Activated CD4-positive, alpha-beta T cell treated with anti-CD3 and anti-CD28 coated beads, Interleukin-2, amount 50 U/mL, for 4 hours (primary cell): ENCODE results near the gene TMEM82.

Source experiments
- DNase-seq, 2 experiments: peaks; one replicate each; pipeline ENCODE4 v3.0.0-alpha.2; 2020

The TMEM82 gene

GRCh38 chr1:15757575-15758342 is 15.5 kb downstream of the TMEM82 start:
- DNase-seq = no peak

GRCh38 chr1:15758343-15758931 is 16.1 kb downstream of the TMEM82 start, which contains the start of gene FBLIM1:
Gene FBLIM1, plus strand, starts transcription at chr1:15758795. Its CDS starts 6,189 bp downstream, at chr1:15764984.
- no peak for DNase-seq

DNA sequence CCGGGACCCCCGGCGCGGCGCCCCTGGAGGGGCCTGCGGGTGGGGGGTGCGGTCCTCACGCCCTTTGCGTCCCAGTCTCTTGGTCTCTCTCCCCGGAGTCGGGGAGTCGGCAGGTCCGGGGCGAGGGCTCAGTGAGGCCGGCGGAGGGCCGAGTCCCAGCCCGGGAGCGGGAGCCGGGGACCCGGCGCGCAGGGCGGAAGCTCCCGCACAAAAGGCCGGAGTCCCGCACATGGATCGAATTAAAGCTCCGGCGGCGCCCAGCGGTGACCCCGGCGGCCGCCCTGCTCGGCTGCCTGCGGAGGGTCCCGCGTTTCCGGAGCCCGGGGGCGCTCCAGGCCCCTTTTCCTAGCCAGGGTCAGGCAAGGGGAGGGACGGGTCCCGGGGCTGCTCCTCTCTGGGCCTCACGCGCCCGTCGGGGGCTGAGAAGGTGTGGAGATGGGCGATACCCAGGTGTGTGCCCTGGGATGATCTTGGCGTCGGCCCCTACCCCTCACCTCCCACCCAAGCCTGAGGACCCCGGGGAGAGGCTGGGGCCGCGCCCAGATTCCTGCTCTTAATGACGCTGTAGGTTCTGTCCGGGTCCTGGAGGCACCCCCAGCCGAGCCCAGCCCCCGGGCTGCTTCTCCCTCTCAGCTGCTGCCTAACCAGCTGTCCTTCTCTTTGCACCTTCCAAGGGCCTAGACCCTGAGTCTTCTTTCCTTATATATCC is 16.8 kb downstream of the TMEM82 start:
- no peak for DNase-seq

DNA sequence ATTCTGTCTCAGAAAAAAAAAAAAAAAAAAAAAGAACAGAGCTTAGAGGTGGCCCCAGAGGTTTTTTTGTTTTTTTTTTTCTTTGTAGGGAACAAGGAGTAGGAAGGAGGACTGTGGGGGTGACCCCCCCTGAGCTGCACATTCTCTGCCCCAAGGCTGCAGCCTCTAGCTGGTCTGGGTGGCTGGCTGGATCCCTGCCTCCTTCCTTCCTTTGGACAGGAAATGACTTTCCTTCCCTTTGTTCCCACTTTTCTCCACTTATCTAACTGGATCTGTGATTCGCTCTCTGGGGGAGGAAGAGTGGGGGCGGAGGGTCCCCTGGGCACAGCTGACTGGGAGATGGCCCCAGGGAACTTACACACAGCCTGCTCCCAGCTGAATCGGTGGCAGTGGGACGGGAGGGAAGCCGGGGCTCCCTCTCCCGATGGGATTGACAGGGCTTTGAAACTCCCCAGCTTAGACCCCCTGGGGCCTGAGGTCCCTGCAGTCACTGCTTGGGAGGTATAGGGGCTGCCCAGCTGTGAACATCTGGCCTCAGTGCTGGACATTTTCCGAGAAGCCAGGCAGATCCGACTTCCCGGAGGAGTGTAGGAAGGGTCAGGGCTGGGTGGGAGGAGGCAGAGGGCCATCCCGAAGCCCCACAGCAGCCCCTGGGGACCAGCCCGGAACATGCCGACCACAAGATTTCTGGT is 18.4 kb downstream of the TMEM82 start:
- DNase-seq = no peak

DNA sequence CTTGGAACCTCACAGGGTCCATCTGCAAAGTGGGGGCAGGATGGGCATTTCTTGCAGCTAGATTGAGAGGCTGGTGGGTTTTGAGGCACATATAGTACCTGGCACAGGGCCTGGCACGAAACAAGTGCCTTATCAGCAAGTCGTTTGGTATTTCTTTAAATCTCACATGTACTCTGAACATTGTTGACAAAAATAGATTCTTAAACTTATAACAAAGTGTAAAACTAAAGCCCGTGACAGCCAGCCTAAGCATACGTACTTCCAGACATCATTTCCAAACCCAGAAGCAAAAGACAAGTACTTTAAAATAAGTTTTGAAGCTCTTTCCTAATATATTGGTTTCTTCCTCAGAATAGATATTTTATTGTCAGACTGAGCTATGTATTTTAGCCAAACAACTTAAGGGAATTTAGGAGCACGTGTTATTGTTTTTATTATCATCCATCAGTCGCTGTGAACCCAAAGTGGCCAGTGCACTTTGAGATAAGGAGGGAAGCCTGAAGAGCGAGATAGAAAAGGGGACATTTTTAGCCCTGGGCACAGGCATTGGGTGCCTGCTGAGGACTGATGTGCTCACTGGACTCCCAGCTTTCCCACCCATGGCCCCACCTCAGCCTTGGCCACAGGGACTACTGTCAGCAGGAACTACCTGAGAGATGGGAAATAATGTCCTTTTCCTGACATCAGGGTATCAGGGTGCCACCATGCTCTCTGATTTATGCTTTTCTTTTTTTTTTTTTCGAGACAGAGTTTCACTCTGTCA is 19.2 kb downstream of the TMEM82 start:
- no peak for DNase-seq

DNA sequence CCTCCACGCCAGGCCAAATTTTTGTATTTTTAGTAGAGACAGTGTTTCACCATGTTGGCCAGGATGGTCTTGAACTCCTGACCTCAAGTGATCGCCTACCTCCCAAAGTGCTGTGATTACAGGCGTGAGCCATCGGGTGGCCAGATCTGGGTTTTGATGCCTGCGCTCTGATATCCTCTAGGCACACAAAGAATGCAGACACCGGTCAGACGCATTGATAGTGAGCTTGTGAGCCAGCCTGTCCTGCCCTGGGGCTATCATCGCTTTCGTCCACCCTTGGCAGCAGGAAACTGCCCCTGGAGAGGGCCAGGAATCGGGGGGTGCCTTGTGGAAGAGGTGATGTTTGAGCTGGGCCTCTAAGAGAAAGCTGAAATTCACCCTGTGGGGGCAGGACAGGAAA is 20.2 kb downstream of the TMEM82 start:
- DNase-seq = no peak

DNA sequence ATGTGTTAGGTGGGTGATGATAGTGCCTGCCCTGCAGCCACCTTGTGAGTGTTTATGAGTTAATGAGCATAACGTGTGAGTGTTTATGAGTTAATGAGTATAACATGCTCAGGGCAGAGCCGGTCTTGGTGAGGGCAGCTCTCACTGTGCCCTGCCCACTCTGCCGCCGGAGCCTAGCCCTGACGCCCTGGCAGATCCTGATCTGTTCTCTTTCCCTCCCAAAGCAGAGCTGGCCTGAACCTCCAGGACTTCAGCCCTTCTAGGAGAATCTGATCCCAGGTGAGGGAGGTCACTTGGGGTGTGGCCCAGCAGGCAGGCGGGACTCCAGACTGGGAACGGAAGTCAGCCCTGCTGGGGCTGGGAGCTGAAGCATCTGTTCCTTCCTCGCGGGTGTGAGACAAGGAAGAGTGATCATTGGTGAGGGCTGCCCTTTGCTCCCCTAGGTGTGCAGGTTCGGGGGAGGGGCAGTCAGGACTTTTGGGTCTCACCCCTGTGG is 22.0 kb downstream of the TMEM82 start:
- no peak for DNase-seq

- DNase-seq = no peak
These were observed 22.6 kb downstream of the TMEM82 start for GRCh38 chr1:15764890-15765289.

DNA sequence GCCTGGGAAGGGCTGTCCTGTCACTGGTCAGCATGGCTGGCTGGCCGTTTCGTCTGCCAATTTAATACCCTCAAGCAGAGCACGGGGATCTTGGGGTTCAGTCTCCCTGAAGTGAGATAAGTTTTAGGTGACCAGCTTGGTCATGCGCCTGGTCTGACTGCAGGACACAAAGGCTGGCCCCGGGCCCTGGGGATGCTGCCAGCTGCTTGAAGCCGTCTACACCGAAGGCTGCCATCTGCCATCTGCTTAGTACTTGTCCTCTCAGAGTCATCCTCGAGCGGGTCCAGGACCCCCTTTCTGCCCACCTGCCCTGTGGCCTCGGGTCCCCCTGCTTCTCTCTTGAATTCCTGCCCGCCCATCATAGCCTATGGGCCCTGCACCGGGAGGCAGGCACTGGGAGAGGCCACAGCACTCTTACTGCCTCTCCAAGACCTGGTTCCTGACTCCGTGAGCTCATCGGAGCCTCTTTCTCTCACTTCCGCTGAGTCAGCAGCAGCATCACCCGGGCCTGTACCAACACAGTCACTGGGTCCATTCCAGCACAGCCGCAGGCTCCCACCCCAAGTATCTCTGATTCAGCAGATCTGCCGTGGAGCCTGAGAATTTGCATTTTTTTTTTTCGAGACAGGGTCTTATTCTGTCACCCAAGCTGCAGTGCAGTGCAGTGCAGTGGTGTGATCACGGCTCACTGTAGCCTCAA is 23.3 kb downstream of the TMEM82 start:
- no peak for DNase-seq

GRCh38 chr1:15767941-15768340 is 25.6 kb downstream of the TMEM82 start:
- no peak for DNase-seq

DNA sequence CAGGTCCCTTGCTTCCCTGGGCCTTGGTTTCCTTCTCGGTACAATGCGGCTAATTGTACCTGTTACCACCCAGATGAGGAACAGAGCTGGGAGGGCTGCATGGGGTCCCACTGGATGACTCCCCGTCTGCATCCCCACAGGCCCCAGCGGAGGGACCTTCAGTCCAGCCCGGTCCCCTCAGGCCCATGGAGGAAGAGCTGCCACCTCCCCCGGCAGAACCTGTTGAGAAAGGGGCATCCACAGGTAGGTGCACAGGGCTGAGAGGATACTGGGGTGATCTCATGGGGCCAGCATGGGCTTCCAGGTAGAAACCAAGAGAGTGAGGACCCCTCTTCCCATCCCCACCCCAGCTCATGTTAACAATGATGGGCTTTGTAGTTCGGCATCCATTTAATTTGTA is 26.1 kb downstream of the TMEM82 start:
- no peak for DNase-seq

DNA sequence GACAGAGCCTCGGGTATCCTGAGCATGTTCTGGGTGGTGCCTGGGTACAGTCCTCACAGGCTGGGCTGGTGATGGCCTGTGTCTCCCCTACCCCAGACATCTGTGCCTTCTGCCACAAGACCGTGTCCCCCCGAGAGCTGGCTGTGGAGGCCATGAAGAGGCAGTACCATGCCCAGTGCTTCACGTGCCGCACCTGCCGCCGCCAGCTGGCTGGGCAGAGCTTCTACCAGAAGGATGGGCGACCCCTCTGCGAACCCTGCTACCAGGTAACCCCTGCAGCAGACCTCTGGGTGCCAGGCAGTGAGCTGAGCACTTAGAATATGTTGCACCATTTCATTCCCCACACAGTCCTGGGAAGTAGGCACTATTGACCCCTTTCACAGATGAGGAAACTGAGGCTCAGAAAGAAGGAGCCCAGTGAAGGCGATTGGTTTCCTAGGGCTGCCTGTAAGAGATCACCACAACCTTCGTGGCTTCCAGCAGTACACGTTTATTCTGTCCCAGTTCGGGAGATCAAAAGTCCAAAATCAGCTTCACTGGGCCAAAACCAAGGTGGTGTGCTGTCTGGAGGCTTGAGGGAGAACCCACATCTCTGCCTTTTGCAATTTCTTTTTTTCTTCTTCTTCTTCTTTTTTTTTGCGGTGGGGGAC is 28.1 kb downstream of the TMEM82 start:
- DNase-seq = no peak

GRCh38 chr1:15771836-15772515 is 29.7 kb downstream of the TMEM82 start:
- no peak for DNase-seq

DNA sequence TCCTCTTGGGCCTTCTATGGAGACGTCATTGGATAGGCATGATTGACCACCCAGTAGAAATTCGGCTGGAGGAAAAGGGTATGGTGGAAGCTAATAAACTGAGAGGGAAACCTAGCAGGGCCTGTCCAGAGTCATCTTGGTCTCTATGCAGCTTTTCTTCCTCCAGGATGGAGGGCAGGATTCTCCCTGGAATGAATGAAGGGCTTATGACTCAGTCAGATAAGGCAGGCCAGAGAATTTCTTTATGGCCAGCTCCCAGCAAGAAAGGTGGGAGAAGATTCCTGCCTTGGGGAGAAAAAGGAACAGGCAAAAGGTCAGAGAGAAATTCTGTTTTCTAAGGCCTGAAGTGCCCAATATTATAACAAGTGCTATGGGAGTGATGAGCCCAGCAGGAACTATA is 33.4 kb downstream of the TMEM82 start:
- DNase-seq = no peak

- DNase-seq = no peak
These were observed 35.8 kb downstream of the TMEM82 start for GRCh38 chr1:15777909-15778707.

GRCh38 chr1:15785683-15786082 is 43.4 kb downstream of the TMEM82 start:
- DNase-seq = no peak

GRCh38 chr1:15786581-15786980 is 44.3 kb downstream of the TMEM82 start:
- DNase-seq = no peak

- DNase-seq = no peak
These were observed 46.5 kb downstream of the TMEM82 start for GRCh38 chr1:15788624-15789301.

GRCh38 chr1:15796086-15796462 is 53.8 kb downstream of the TMEM82 start:
- no peak for DNase-seq
